GM21786 (cell line): ENCODE measurements around the gene ANO9.
"Not testable (repeated sequence)": the region's sequence is repeated elsewhere in the genome, so short reads cannot be mapped to it uniquely, and the experiment has no call there.

Source experiments
- ATAC-seq: cut with Tn5 transposase; IDR thresholded peaks from one replicate; pipeline ENCODE4 v1.9.1; 2021; ENCODE audit not compliant: unreplicated experiment

The ANO9 gene

GRCh38 chr11:434999-435740 lies 6.6 kb downstream of the ANO9 start:
- not testable (repeated sequence) for ATAC-seq

- ATAC-seq: no peak
These were observed 7.3 kb downstream of the ANO9 start for GRCh38 chr11:434496-434895.

GRCh38 chr11:433641-434040 lies 8.2 kb downstream of the ANO9 start:
- ATAC-seq: no peak

- no peak for ATAC-seq
These were observed 8.7 kb downstream of the ANO9 start for GRCh38 chr11:433111-433510.

- ATAC-seq: no peak
These were observed 9.2 kb downstream of the ANO9 start for GRCh38 chr11:432501-433100.

GRCh38 chr11:431921-432320 lies 9.9 kb downstream of the ANO9 start:
- no peak for ATAC-seq

GRCh38 chr11:429931-430456 lies 11.8 kb downstream of the ANO9 start:
- ATAC-seq: no peak

- ATAC-seq: no peak
These were observed 12.4 kb downstream of the ANO9 start for GRCh38 chr11:429391-429790.

- ATAC-seq: no peak
These were observed 13.5 kb downstream of the ANO9 start for GRCh38 chr11:428295-428694.

GRCh38 chr11:426851-427250 lies 15.0 kb downstream of the ANO9 start:
- no peak for ATAC-seq

- ATAC-seq: no peak
These were observed 16.5 kb downstream of the ANO9 start for GRCh38 chr11:425301-425700.

- ATAC-seq: not testable (repeated sequence)
These were observed 17.0 kb downstream of the ANO9 start for GRCh38 chr11:424766-425165.

GRCh38 chr11:424232-424631 lies 17.6 kb downstream of the ANO9 start:
- no peak for ATAC-seq

GRCh38 chr11:422249-422656 lies 19.6 kb downstream of the ANO9 start:
- ATAC-seq: no peak

GRCh38 chr11:420911-421321 lies 20.9 kb downstream of the ANO9 start:
- ATAC-seq: no peak

GRCh38 chr11:420054-420910 lies 21.5 kb downstream of the ANO9 start:
- no peak for ATAC-seq

GRCh38 chr11:419248-420005 lies 22.4 kb downstream of the ANO9 start:
- no peak for ATAC-seq

GRCh38 chr11:418343-419247 lies 23.2 kb downstream of the ANO9 start:
- no peak for ATAC-seq

- ATAC-seq: no peak
These were observed 24.0 kb downstream of the ANO9 start for GRCh38 chr11:417652-418342.
